HG03432 (cell line): ENCODE results near the gene TARP.
A peak's percentile ranks its signal among the peaks of the same experiment; 100 is the strongest.

Experiments
- ATAC-seq: cut with Tn5 transposase; IDR thresholded peaks from one replicate; pipeline ENCODE4 v1.9.1; 2021; ENCODE audit warnings: mild to moderate bottlenecking, moderate library complexity; ENCODE audit not compliant: unreplicated experiment

Gene TARP

GRCh38 chr7:38273286-38273995 lies at the start of gene TARP:
Gene TARP, minus strand, starts transcription at chr7:38273636.
- ATAC-seq: no peak

GRCh38 chr7:38323156-38323555 lies 49.7 kb upstream of the TARP start:
- ATAC-seq: no peak

- ATAC-seq: no peak
Measured at GRCh38 chr7:38322461-38322860, 49.0 kb upstream of the TARP start.

GRCh38 chr7:38321967-38322366 lies 48.5 kb upstream of the TARP start:
- ATAC-seq: no peak

GRCh38 chr7:38321515-38321944 lies 48.1 kb upstream of the TARP start:
- ATAC-seq: no peak

GRCh38 chr7:38321050-38321449 lies 47.6 kb upstream of the TARP start:
- ATAC-seq: no peak

- ATAC-seq: no peak
Measured at GRCh38 chr7:38319873-38320272, 46.4 kb upstream of the TARP start.

- peak; percentile 82 for ATAC-seq
Measured at GRCh38 chr7:38318803-38319416, 45.5 kb upstream of the TARP start.

- no peak for ATAC-seq
Measured at GRCh38 chr7:38318241-38318640, 44.8 kb upstream of the TARP start.

GRCh38 chr7:38317515-38317914 lies 44.1 kb upstream of the TARP start:
- ATAC-seq: peak; percentile 48

GRCh38 chr7:38316733-38317360 lies 43.4 kb upstream of the TARP start:
- no peak for ATAC-seq

GRCh38 chr7:38315410-38315809 lies 42.0 kb upstream of the TARP start:
- no peak for ATAC-seq

GRCh38 chr7:38312821-38313220 lies 39.4 kb upstream of the TARP start:
- no peak for ATAC-seq

- ATAC-seq: no peak
Measured at GRCh38 chr7:38311329-38311937, 38.0 kb upstream of the TARP start.

GRCh38 chr7:38310591-38311101 lies 37.2 kb upstream of the TARP start:
- no peak for ATAC-seq

- ATAC-seq: no peak
Measured at GRCh38 chr7:38309555-38309954, 36.1 kb upstream of the TARP start.

- no peak for ATAC-seq
Measured at GRCh38 chr7:38308140-38308539, 34.7 kb upstream of the TARP start.

GRCh38 chr7:38307640-38308039 lies 34.2 kb upstream of the TARP start:
- ATAC-seq: no peak

- ATAC-seq: no peak
Measured at GRCh38 chr7:38306914-38307313, 33.5 kb upstream of the TARP start.

- ATAC-seq: no peak
Measured at GRCh38 chr7:38306171-38306570, 32.7 kb upstream of the TARP start.

GRCh38 chr7:38303866-38304265 lies 30.4 kb upstream of the TARP start:
- no peak for ATAC-seq

GRCh38 chr7:38300175-38300574 lies 26.7 kb upstream of the TARP start:
- ATAC-seq: no peak
